ENCODE data around the gene FAM53A. TPM values are rescaled to one million over a fixed set of nuclear protein-coding genes. Genes with fewer than 3 reads are reported as not detected.
"Not testable (repeated sequence)": the region's sequence is repeated elsewhere in the genome, so short reads cannot be mapped to it uniquely, and the experiment has no call there.

FAM53A gene
- total RNA-seq, 4 donors from 2014 or later: 0.22 to 2.5 (median 0.47) TPM

GRCh38 chr4:1703867-1704266, 19.8 kb upstream of the FAM53A start:
- H3K36me3 ChIP-seq: peaks cover 4 to 83% (median 9%) of the 10 kb centered on the region in 3 donors
- no peak for DNase-seq
- no peaks in the 10 kb centered on the region for H3K9me3 ChIP-seq
- H3K27me3 ChIP-seq: no peaks in the 10 kb centered on the region
- no peak for TF ChIP-seq POLR2A (IDR thresholded peaks at IDR 0.05)
- TF ChIP-seq, protein P1, sequence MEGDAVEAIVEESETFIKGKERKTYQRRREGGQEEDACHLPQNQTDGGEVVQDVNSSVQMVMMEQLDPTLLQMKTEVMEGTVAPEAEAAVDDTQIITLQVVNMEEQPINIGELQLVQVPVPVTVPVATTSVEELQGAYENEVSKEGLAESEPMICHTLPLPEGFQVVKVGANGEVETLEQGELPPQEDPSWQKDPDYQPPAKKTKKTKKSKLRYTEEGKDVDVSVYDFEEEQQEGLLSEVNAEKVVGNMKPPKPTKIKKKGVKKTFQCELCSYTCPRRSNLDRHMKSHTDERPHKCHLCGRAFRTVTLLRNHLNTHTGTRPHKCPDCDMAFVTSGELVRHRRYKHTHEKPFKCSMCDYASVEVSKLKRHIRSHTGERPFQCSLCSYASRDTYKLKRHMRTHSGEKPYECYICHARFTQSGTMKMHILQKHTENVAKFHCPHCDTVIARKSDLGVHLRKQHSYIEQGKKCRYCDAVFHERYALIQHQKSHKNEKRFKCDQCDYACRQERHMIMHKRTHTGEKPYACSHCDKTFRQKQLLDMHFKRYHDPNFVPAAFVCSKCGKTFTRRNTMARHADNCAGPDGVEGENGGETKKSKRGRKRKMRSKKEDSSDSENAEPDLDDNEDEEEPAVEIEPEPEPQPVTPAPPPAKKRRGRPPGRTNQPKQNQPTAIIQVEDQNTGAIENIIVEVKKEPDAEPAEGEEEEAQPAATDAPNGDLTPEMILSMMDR (IDR thresholded peaks at IDR 0.05): no peak
- H3K4me3 ChIP-seq: no peak overlapping the region
- no peak overlapping the region for H3K27ac ChIP-seq
- intact Hi-C loops (cut with DNase I): no loop called here
- 58 to 88% methylated on average over 1 of the region's 1 CpG for WGBS, 2 donors
- H3K4me1 ChIP-seq: peaks cover 0 to 31% (median 0%) of the 10 kb centered on the region in 3 donors

DNA sequence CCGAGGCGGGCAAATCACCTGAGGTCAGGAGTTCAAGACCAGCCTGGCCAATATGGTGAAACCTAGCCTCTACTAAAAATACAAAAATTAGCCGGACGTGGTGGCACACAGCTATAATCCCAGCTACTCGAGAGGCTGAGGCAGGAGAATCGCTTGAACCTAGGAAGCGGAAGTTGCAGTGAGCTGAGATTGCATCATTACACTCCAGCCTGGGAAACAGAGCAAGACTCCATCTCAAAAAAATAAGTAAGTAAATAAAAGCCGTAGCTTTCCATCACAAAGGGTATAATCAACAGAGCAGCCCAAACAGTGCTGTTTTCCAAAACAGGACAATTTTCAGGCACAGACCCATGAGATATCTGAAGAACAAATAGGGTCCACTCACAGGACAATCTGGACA, 17.6 kb upstream of the FAM53A start:
- peaks cover 0 to 20% (median 0%) of the 10 kb centered on the region in 3 donors for H3K4me1 ChIP-seq
- H3K36me3 ChIP-seq: peaks cover 10 to 97% (median 23%) of the 10 kb centered on the region in 3 donors
- H3K27ac ChIP-seq; intact Hi-C loops (cut with DNase I); H3K9me3 ChIP-seq; H3K4me3 ChIP-seq; DNase-seq; H3K27me3 ChIP-seq: not testable (repeated sequence)
- 79 to 89% methylated on average over 8 of the region's 8 CpGs for WGBS, 2 donors

GRCh38 chr4:1695913-1696312, 11.8 kb upstream of the FAM53A start:
- H3K4me1 ChIP-seq: peaks cover 0 to 8% (median 5%) of the 10 kb centered on the region in 3 donors
- intact Hi-C loops (cut with DNase I): no loop called here
- no peaks in the 10 kb centered on the region for H3K9me3 ChIP-seq
- no peak for DNase-seq
- no peak overlapping the region for H3K27ac ChIP-seq
- TF ChIP-seq POLR2A (IDR thresholded peaks at IDR 0.05): no peak
- TF ChIP-seq, protein P1 (IDR thresholded peaks at IDR 0.05): no peak
- H3K36me3 ChIP-seq: peaks cover 17 to 99% (median 44%) of the 10 kb centered on the region in 3 donors
- H3K27me3 ChIP-seq: no peaks in the 10 kb centered on the region
- WGBS, 2 donors: 80 to 84% methylated on average over 5 of the region's 5 CpGs
- H3K4me3 ChIP-seq: no peak overlapping the region

GRCh38 chr4:1693131-1693896, 9.2 kb upstream of the FAM53A start:
- intact Hi-C loops (cut with DNase I): loop anchor here (5.0 kb wide), 1 partner anchor 34 kb away; no protein-coding TSS in a partner anchor
- TF ChIP-seq, protein P1 (IDR thresholded peaks at IDR 0.05): peak; percentile 66 to 93 (median 90)
- no peak for TF ChIP-seq POLR2A (IDR thresholded peaks at IDR 0.05)
- no peaks in the 10 kb centered on the region for H3K27me3 ChIP-seq
- no peak overlapping the region for H3K4me3 ChIP-seq
- no peaks in the 10 kb centered on the region for H3K9me3 ChIP-seq
- H3K36me3 ChIP-seq: peaks cover 20 to 88% (median 29%) of the 10 kb centered on the region in 3 donors
- no peak overlapping the region for H3K27ac ChIP-seq
- H3K4me1 ChIP-seq: peaks cover 0 to 8% (median 5%) of the 10 kb centered on the region in 3 donors
- WGBS, 2 donors: 32% methylated on average over 7 of the region's 7 CpGs
- no peak for DNase-seq

- intact Hi-C loops (cut with DNase I): loop anchor here (5.0 kb wide), 1 partner anchor 35 kb away; no protein-coding TSS in a partner anchor
- no peak for TF ChIP-seq POLR2A (IDR thresholded peaks at IDR 0.05)
- Histone ChIP-seq H3K9me3 (no peaks in the 10 kb centered on the region), H3K27ac (no peak overlapping the region), H3K27me3 (no peaks in the 10 kb centered on the region), H3K4me3 (no peak overlapping the region), H3K4me1 (peaks cover 0 to 8% (median 5%) of the 10 kb centered on the region in 3 donors), H3K36me3 (peaks cover 14 to 73% (median 21%) of the 10 kb centered on the region in 3 donors)
- DNase-seq: no peak
- 85 to 90% methylated on average over 3 of the region's 9 CpGs for WGBS, 2 donors
Measured at GRCh38 chr4:1691737-1692373, 7.7 kb upstream of the FAM53A start.

DNA sequence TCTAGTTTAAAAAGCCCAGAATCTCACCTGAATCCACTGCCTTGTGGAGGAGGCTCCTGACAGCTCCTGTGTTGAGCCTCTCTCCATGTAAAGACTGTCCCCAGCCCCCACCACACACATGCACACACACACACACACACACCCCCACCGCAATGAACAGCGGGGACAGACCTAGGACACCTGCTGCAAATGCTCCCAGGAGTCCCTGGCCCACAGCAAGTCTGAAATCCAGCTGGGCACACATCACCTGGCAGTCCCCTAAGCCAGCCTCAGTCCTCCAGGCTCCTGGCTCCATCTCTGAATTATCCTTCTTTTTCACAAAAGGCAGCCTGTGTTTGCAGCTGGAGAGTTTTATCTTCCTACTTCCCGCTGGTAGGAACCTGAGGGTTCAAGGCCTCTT, 6.6 kb upstream of the FAM53A start:
- Histone ChIP-seq H3K36me3 (peaks cover 12 to 62% (median 14%) of the 10 kb centered on the region in 3 donors), H3K4me3 (no peak overlapping the region), H3K4me1 (peaks cover 0 to 8% (median 5%) of the 10 kb centered on the region in 3 donors), H3K9me3 (no peaks in the 10 kb centered on the region), H3K27ac (no peak overlapping the region), H3K27me3 (no peaks in the 10 kb centered on the region)
- intact Hi-C loops (cut with DNase I): loop anchor here (5.0 kb wide), 1 partner anchor 37 kb away; no protein-coding TSS in a partner anchor
- 100% methylated on average over 2 to 3 of the region's 3 CpGs for WGBS, 2 donors
- TF ChIP-seq, protein P1 (IDR thresholded peaks at IDR 0.05): no peak
- no peak for TF ChIP-seq POLR2A (IDR thresholded peaks at IDR 0.05)
- DNase-seq: no peak
